Neural cell (in vitro differentiated cells): ENCODE results near the gene SLC2A14. TPM values are rescaled to one million over a fixed set of nuclear protein-coding genes. Genes with fewer than 3 reads are reported as not detected.
"Not testable (repeated sequence)": the region's sequence is repeated elsewhere in the genome, so short reads cannot be mapped to it uniquely, and the experiment has no call there.

Experiments used
- H2AFZ ChIP-seq: fragments of 200-600, 300-800 bp; sonication (generic), shearing (Covaris generic); 2 replicates; pipeline ENCODE4 v1.6.0; 2014; ENCODE audit warnings: low read depth, mild to moderate bottlenecking, antibody characterized with exemption, low read length, moderate library complexity
- H3F3A ChIP-seq: fragments of 200-600 bp; shearing (Covaris generic); 2 replicates; pipeline ENCODE4 v1.6.1; 2016; ENCODE audit warnings: mild to moderate bottlenecking, moderate library complexity, mixed read lengths, antibody characterized with exemption, low read length; ENCODE audit not compliant: insufficient read depth, poor library complexity, severe bottlenecking
- H3K27ac ChIP-seq: fragments of 200-600, 300-800 bp; sonication (generic), shearing (Covaris generic); 2 replicates; pipeline ENCODE4 v1.5.1; 2014; ENCODE audit warnings: mild to moderate bottlenecking, low read length, moderate library complexity
- H3K27me3 ChIP-seq: fragments of 300-800, 200-600 bp; sonication (generic), shearing (Covaris generic); 2 replicates; pipeline ENCODE4 v1.6.0; 2014; ENCODE audit warnings: mild to moderate bottlenecking, low read depth, low read length, moderate library complexity; ENCODE audit not compliant: insufficient read depth
- H3K36me3 ChIP-seq: fragments of 300-800, 200-600 bp; sonication (generic), shearing (Covaris generic); 2 replicates; pipeline ENCODE4 v1.5.1; 2014; ENCODE audit warnings: mild to moderate bottlenecking, antibody characterized with exemption, low read length, moderate library complexity; ENCODE audit not compliant: insufficient read depth
- H3K4me2 ChIP-seq: fragments of 300-800, 200-600 bp; sonication (generic), shearing (Covaris generic); 2 replicates; pipeline ENCODE4 v1.6.0; 2014; ENCODE audit warnings: mild to moderate bottlenecking, low read length
- H3K4me3 ChIP-seq: fragments of 300-800, 200-600 bp; sonication (generic), shearing (Covaris generic); 2 replicates; pipeline ENCODE4 v1.5.1; 2014; ENCODE audit warnings: mild to moderate bottlenecking, low read length, moderate library complexity
- H3K79me2 ChIP-seq: fragments of 200-600 bp; shearing (Covaris generic); replicated peaks from 2 replicates; pipeline ENCODE4 v1.6.0; 2014; ENCODE audit warnings: mild to moderate bottlenecking, low read length, moderate library complexity; ENCODE audit not compliant: insufficient read depth
- H3K9ac ChIP-seq: fragments of 300-800, 200-600 bp; sonication (generic), shearing (Covaris generic); 2 replicates; pipeline ENCODE4 v1.6.1; 2016; ENCODE audit warnings: mild to moderate bottlenecking, low read length, mixed read lengths
- H3K9me2 ChIP-seq: fragments of 200-600 bp; shearing (Covaris generic); 2 replicates; pipeline ENCODE4 v1.6.1; 2016; ENCODE audit warnings: mild to moderate bottlenecking, low read length, mixed read lengths; ENCODE audit not compliant: insufficient read depth
- H3K9me3 ChIP-seq: fragments of 200-600, 300-800 bp; sonication (generic), shearing (Covaris generic); 2 replicates; pipeline ENCODE4 v1.6.1; 2016; ENCODE audit warnings: mild to moderate bottlenecking, mixed run types, low read length, moderate library complexity, mixed read lengths
- H4K20me1 ChIP-seq: fragments of 200-600 bp; shearing (Covaris generic); 2 replicates; pipeline ENCODE4 v1.6.1; 2016; ENCODE audit warnings: mild to moderate bottlenecking, mixed run types; ENCODE audit not compliant: insufficient read depth
- EP300 ChIP-seq: fragments of 450-650 bp; conservative IDR thresholded peaks from 2 replicates; pipeline ENCODE4 v1.6.1; 2014; ENCODE audit warnings: antibody characterized with exemption, mild to moderate bottlenecking, moderate library complexity; ENCODE audit not compliant: poor library complexity, severe bottlenecking
- EZH2 ChIP-seq: fragments of 200-600, 300-800 bp; shearing (Covaris generic), sonication (generic); IDR thresholded peaks from 2 replicates; pipeline ENCODE4 v1.6.1; 2014; ENCODE audit warnings: antibody characterized with exemption, low read length, borderline replicate concordance, mild to moderate bottlenecking; ENCODE audit not compliant: insufficient read depth, poor library complexity, severe bottlenecking
- MXI1 ChIP-seq: fragments of 450-650 bp; conservative IDR thresholded peaks from 2 replicates; pipeline ENCODE4 v1.6.1; 2014; ENCODE audit warnings: antibody characterized with exemption, mild to moderate bottlenecking; ENCODE audit not compliant: poor library complexity, severe bottlenecking
- POLR2AphosphoS5 ChIP-seq: IDR thresholded peaks from 2 replicates; pipeline ENCODE4 v1.6.1; 2012
- RAD21 ChIP-seq: fragments of 450-650 bp; conservative IDR thresholded peaks from 2 replicates; pipeline ENCODE4 v1.6.1; 2014; ENCODE audit warnings: antibody characterized with exemption, mild to moderate bottlenecking, moderate library complexity
- SMC3 ChIP-seq: fragments of 450-650 bp; conservative IDR thresholded peaks from 2 replicates; pipeline ENCODE4 v1.6.1; 2014; ENCODE audit warnings: antibody characterized with exemption, mild to moderate bottlenecking, moderate library complexity; ENCODE audit not compliant: poor library complexity
- TAF1 ChIP-seq: IDR thresholded peaks from 2 replicates; pipeline ENCODE4 v1.6.1; 2012; ENCODE audit warnings: low read depth
- polyA plus RNA-seq: library from polyadenylated mRNA; depleted of rRNA; stranded (reverse); fragments of >200 nt; gene quantifications from 2 replicates; pipeline ENCODE4 v1.2.3, GENCODE V29; 2014
- TF ChIP-seq, protein P1 (sequence below): fragments of 450-650 bp; IDR thresholded peaks from 2 replicates; pipeline ENCODE4 v1.5.1; 2014; ENCODE audit warnings: antibody characterized with exemption, mild to moderate bottlenecking, moderate library complexity; ENCODE audit not compliant: poor library complexity, severe bottlenecking
- TF ChIP-seq, protein P2 (sequence below): IDR thresholded peaks from 2 replicates; pipeline ENCODE4 v1.6.1; 2012; ENCODE audit warnings: borderline replicate concordance

The SLC2A14 gene
- polyA plus RNA-seq, 1 donor from 2014 or later = not detected

DNA sequence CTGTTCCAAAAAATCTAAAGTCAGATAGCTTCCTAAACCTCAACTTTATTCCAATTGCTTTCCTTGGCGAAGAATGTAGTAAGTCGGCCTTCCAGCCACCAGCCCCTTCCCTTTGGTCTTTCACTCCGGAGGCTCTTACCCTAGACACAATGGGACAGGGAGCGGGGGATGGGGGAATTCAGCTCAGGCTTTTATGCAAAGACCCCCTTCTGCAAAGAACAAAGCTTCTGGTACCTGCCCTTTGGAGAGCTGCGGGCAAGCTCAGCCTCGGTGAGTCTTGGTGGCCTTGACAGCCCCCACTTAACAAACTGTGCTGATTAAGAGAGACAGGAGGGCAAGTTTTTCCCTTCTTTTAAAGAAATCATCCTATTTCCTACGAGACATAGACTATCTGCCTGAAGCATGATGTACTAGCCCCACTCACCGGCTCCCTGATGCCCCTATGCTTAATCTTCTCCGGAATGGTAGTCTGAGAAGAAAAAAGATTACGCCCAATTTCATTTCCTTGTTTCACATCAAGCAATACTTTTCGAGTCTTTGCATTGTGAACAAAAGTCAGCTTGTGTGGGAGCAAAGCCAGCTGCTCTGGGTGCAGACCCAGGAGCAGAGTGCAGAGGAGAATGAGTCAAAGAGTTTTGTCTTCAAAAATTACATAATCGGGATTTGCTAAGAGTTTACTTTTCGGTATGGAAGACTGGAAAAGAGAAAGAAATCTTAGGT, 85.0 kb downstream of the SLC2A14 start:
- no peak overlapping the region for H3K9ac ChIP-seq
- no peaks in the 10 kb centered on the region for H3F3A ChIP-seq
- no peak overlapping the region for H3K4me2 ChIP-seq
- no peaks in the 10 kb centered on the region for H3K9me3 ChIP-seq
- H3K27me3 ChIP-seq = no peaks in the 10 kb centered on the region
- no peaks in the 10 kb centered on the region for H4K20me1 ChIP-seq
- no peaks in the 10 kb centered on the region for H3K36me3 ChIP-seq
- no peaks in the 10 kb centered on the region for H3K79me2 ChIP-seq
- no peak overlapping the region for H3K27ac ChIP-seq
- TF ChIP-seq, protein P1, sequence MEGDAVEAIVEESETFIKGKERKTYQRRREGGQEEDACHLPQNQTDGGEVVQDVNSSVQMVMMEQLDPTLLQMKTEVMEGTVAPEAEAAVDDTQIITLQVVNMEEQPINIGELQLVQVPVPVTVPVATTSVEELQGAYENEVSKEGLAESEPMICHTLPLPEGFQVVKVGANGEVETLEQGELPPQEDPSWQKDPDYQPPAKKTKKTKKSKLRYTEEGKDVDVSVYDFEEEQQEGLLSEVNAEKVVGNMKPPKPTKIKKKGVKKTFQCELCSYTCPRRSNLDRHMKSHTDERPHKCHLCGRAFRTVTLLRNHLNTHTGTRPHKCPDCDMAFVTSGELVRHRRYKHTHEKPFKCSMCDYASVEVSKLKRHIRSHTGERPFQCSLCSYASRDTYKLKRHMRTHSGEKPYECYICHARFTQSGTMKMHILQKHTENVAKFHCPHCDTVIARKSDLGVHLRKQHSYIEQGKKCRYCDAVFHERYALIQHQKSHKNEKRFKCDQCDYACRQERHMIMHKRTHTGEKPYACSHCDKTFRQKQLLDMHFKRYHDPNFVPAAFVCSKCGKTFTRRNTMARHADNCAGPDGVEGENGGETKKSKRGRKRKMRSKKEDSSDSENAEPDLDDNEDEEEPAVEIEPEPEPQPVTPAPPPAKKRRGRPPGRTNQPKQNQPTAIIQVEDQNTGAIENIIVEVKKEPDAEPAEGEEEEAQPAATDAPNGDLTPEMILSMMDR = no peak
- TF ChIP-seq EP300 = no peak
- TF ChIP-seq, protein P2, sequence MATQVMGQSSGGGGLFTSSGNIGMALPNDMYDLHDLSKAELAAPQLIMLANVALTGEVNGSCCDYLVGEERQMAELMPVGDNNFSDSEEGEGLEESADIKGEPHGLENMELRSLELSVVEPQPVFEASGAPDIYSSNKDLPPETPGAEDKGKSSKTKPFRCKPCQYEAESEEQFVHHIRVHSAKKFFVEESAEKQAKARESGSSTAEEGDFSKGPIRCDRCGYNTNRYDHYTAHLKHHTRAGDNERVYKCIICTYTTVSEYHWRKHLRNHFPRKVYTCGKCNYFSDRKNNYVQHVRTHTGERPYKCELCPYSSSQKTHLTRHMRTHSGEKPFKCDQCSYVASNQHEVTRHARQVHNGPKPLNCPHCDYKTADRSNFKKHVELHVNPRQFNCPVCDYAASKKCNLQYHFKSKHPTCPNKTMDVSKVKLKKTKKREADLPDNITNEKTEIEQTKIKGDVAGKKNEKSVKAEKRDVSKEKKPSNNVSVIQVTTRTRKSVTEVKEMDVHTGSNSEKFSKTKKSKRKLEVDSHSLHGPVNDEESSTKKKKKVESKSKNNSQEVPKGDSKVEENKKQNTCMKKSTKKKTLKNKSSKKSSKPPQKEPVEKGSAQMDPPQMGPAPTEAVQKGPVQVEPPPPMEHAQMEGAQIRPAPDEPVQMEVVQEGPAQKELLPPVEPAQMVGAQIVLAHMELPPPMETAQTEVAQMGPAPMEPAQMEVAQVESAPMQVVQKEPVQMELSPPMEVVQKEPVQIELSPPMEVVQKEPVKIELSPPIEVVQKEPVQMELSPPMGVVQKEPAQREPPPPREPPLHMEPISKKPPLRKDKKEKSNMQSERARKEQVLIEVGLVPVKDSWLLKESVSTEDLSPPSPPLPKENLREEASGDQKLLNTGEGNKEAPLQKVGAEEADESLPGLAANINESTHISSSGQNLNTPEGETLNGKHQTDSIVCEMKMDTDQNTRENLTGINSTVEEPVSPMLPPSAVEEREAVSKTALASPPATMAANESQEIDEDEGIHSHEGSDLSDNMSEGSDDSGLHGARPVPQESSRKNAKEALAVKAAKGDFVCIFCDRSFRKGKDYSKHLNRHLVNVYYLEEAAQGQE = no peak
- no peak for TF ChIP-seq TAF1
- TF ChIP-seq POLR2AphosphoS5 = no peak
- TF ChIP-seq SMC3 = no peak
- TF ChIP-seq EZH2 = no peak
- no peak for TF ChIP-seq MXI1
- no peak for TF ChIP-seq RAD21
- no peak overlapping the region for H2AFZ ChIP-seq
- no peaks in the 10 kb centered on the region for H3K9me2 ChIP-seq
- no peak overlapping the region for H3K4me3 ChIP-seq

DNA sequence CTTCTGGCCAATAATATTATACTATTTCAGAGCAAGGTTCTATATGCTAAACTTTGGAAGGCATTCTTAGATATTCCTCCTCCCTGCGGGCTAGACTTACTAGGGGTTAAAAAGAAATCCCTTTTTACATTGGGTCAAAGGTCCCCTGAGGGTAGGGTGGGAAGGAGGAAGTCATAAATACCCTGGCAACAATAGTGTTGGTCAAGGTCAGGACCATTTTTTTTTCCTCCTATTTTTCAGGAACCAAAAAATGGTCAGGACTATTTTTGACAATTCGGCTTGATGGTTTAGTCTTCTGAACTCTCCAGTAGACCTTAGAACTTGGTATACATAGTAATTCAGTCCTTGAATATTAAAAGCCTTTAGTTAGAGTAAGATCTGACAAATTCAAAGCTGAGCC, 88.0 kb downstream of the SLC2A14 start:
- no peak overlapping the region for H3K27ac ChIP-seq
- no peaks in the 10 kb centered on the region for H3K79me2 ChIP-seq
- no peak overlapping the region for H3K4me3 ChIP-seq
- H3K36me3 ChIP-seq = no peaks in the 10 kb centered on the region
- H3K9ac ChIP-seq = no peak overlapping the region
- no peaks in the 10 kb centered on the region for H3F3A ChIP-seq
- H3K27me3 ChIP-seq = no peaks in the 10 kb centered on the region
- no peaks in the 10 kb centered on the region for H3K9me3 ChIP-seq
- TF ChIP-seq, protein P1 = no peak
- TF ChIP-seq RAD21 (no peak), MXI1 (no peak), EZH2 (no peak), SMC3 (no peak), TAF1 (no peak), EP300 (no peak)
- TF ChIP-seq, protein P2 = no peak
- no peaks in the 10 kb centered on the region for H4K20me1 ChIP-seq
- no peak overlapping the region for H2AFZ ChIP-seq
- no peak overlapping the region for H3K4me2 ChIP-seq
- H3K9me2 ChIP-seq = no peaks in the 10 kb centered on the region

DNA sequence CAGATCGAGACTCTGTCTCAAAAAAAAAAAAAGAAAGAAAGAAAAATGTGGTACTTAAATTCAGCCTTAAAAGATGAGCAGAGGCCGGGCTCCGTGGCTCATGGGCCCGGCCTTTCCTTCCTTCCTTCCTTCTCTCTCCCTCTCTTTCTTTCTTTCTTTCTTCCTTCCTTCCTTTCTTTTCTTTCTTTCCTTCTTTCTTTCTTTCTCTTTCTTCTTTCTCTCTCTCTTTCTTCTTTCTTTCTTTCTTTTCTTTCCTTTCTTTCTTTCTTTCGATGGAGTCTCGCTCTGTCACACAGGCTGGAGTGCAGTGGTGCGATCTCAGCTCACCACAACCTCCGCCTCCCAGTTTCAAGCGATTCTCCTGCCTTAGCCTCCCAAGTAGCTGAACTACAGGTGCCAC, 89.3 kb downstream of the SLC2A14 start:
- H3K36me3 ChIP-seq, H2AFZ ChIP-seq, H3K79me2 ChIP-seq, H3K4me2 ChIP-seq, H4K20me1 ChIP-seq, H3K9ac ChIP-seq, H3K27me3 ChIP-seq, H3K4me3 ChIP-seq, H3F3A ChIP-seq, H3K27ac ChIP-seq, H3K9me2 ChIP-seq, H3K9me3 ChIP-seq: not testable (repeated sequence)
